ENCODE results near the gene VGLL4.
"Not testable (repeated sequence)": the region's sequence is repeated elsewhere in the genome, so short reads cannot be mapped to it uniquely, and the experiment has no call there.

Gene VGLL4

GRCh38 chr3:11643605-11644087, at the start of gene VGLL4:
Gene VGLL4 (minus strand): TSS chr3:11643915. CDS start chr3:11643518, 397 bp downstream.
- peak; percentile 59 for DNase-seq (ENCODE audit: low spot score)

- DNase-seq (ENCODE audit: low spot score), result no peak
These were observed 48.8 kb upstream of the VGLL4 start for GRCh38 chr3:11692532-11692813.

- DNase-seq (ENCODE audit: low spot score), result no peak
These were observed 48.2 kb upstream of the VGLL4 start for GRCh38 chr3:11691767-11692531.

- no peak for DNase-seq (ENCODE audit: low spot score)
These were observed 47.4 kb upstream of the VGLL4 start for GRCh38 chr3:11690863-11691766.

- no peak for DNase-seq (ENCODE audit: low spot score)
These were observed 46.0 kb upstream of the VGLL4 start for GRCh38 chr3:11689749-11690148.

GRCh38 chr3:11684980-11685379, 41.3 kb upstream of the VGLL4 start:
- DNase-seq (ENCODE audit: low spot score), result not testable (repeated sequence)

- no peak for DNase-seq (ENCODE audit: low spot score)
These were observed 36.8 kb upstream of the VGLL4 start for GRCh38 chr3:11680509-11680908.

GRCh38 chr3:11679964-11680363, 36.2 kb upstream of the VGLL4 start:
- DNase-seq (ENCODE audit: low spot score), result no peak

- no peak for DNase-seq (ENCODE audit: low spot score)
These were observed 28.6 kb upstream of the VGLL4 start for GRCh38 chr3:11672363-11672762.

- no peak for DNase-seq (ENCODE audit: low spot score)
These were observed 28.0 kb upstream of the VGLL4 start for GRCh38 chr3:11671648-11672100.

GRCh38 chr3:11668243-11669235, 24.8 kb upstream of the VGLL4 start:
- DNase-seq (ENCODE audit: low spot score), result no peak

- no peak for DNase-seq (ENCODE audit: low spot score)
These were observed 21.6 kb upstream of the VGLL4 start for GRCh38 chr3:11665331-11665730.

GRCh38 chr3:11662392-11662990, 18.8 kb upstream of the VGLL4 start:
- no peak for DNase-seq (ENCODE audit: low spot score)

GRCh38 chr3:11661827-11662226, 18.1 kb upstream of the VGLL4 start:
- DNase-seq (ENCODE audit: low spot score), result no peak

- DNase-seq (ENCODE audit: low spot score), result no peak
These were observed 17.4 kb upstream of the VGLL4 start for GRCh38 chr3:11661052-11661656.

- no peak for DNase-seq (ENCODE audit: low spot score)
These were observed 16.5 kb upstream of the VGLL4 start for GRCh38 chr3:11660242-11660641.

GRCh38 chr3:11658180-11658579, 14.5 kb upstream of the VGLL4 start:
- DNase-seq (ENCODE audit: low spot score), result no peak

GRCh38 chr3:11655196-11655928, 11.6 kb upstream of the VGLL4 start:
- DNase-seq (ENCODE audit: low spot score), result no peak

- DNase-seq (ENCODE audit: low spot score), result no peak
These were observed 10.5 kb upstream of the VGLL4 start for GRCh38 chr3:11654166-11654565.

Measured in CD4-positive, alpha-beta T cell treated with Interleukin-15 for 4 hours (primary cell).